ENCODE measurements around the gene SLCO1A2.
"Not testable (repeated sequence)": the region's sequence is repeated elsewhere in the genome, so short reads cannot be mapped to it uniquely, and the experiment has no call there.

SLCO1A2 gene

GRCh38 chr12:21334771-21335325 is at the start of gene SLCO1A2:
Gene SLCO1A2 (minus strand): TSS chr12:21334917. CDS start chr12:21334647, 270 bp downstream.
- DNase-seq, result no peak

GRCh38 chr12:21384261-21384660 is 49.5 kb upstream of the SLCO1A2 start:
- no peak for DNase-seq

GRCh38 chr12:21381320-21381719 is 46.6 kb upstream of the SLCO1A2 start:
- not testable (repeated sequence) for DNase-seq

GRCh38 chr12:21379218-21379617 is 44.5 kb upstream of the SLCO1A2 start:
- no peak for DNase-seq

GRCh38 chr12:21372602-21373001 is 37.9 kb upstream of the SLCO1A2 start, which contains the start of gene IAPP:
Gene IAPP (plus strand): TSS chr12:21372902. CDS start chr12:21373352, 450 bp downstream.
- no peak for DNase-seq

- no peak for DNase-seq
Observed at GRCh38 chr12:21370845-21371449, 36.2 kb upstream of the SLCO1A2 start.

- DNase-seq, result no peak
Observed at GRCh38 chr12:21369141-21369980, 34.6 kb upstream of the SLCO1A2 start.

GRCh38 chr12:21360632-21361031 is 25.9 kb upstream of the SLCO1A2 start:
- not testable (repeated sequence) for DNase-seq

GRCh38 chr12:21354641-21355040 is 19.9 kb upstream of the SLCO1A2 start:
- no peak for DNase-seq

GRCh38 chr12:21353948-21354347 is 19.2 kb upstream of the SLCO1A2 start:
- no peak for DNase-seq

- DNase-seq, result no peak
Observed at GRCh38 chr12:21353487-21353886, 18.8 kb upstream of the SLCO1A2 start.

- DNase-seq, result no peak
Observed at GRCh38 chr12:21350975-21351374, 16.3 kb upstream of the SLCO1A2 start.

- no peak for DNase-seq
Observed at GRCh38 chr12:21346542-21347205, 12.0 kb upstream of the SLCO1A2 start.

- DNase-seq, result no peak
Observed at GRCh38 chr12:21343636-21344035, 8.9 kb upstream of the SLCO1A2 start.

GRCh38 chr12:21341769-21342168 is 7.1 kb upstream of the SLCO1A2 start:
- no peak for DNase-seq

- DNase-seq, result no peak
Observed at GRCh38 chr12:21340403-21340802, 5.7 kb upstream of the SLCO1A2 start.

GRCh38 chr12:21339921-21340320 is 5.2 kb upstream of the SLCO1A2 start:
- DNase-seq, result no peak

GRCh38 chr12:21337959-21338744 is 3.4 kb upstream of the SLCO1A2 start:
- peak; percentile 14 for DNase-seq

GRCh38 chr12:21337453-21337852 is 2.7 kb upstream of the SLCO1A2 start:
- no peak for DNase-seq

GRCh38 chr12:21336656-21337055 is 1.9 kb upstream of the SLCO1A2 start:
- DNase-seq, result no peak

GRCh38 chr12:21330682-21331253 is 3.9 kb downstream of the SLCO1A2 start:
- DNase-seq, result no peak

GRCh38 chr12:21328578-21328977 is 6.1 kb downstream of the SLCO1A2 start:
- no peak for DNase-seq
